ENCODE data around the gene SLC24A4.

The SLC24A4 gene

DNA sequence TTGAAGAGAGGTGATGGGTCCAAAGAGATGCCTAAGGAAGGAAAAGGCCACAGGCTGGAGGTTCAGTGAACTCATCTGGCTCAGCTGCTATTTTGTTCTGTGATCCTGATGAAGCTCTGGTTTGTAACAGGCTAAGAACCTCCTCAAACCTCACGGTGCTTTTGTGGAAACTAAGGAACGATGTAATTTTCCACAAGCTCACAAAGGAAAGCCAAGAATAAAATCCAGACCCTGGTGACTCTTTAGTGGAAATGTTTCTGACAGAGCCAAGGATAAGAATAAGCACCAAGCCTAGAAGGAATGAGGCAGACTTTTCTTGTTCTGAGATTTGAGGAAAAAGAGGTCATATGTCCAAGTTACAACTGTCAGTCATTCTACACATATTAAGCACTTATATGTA is 93.6 kb downstream of the SLC24A4 start:
- TF ChIP-seq, protein P1, sequence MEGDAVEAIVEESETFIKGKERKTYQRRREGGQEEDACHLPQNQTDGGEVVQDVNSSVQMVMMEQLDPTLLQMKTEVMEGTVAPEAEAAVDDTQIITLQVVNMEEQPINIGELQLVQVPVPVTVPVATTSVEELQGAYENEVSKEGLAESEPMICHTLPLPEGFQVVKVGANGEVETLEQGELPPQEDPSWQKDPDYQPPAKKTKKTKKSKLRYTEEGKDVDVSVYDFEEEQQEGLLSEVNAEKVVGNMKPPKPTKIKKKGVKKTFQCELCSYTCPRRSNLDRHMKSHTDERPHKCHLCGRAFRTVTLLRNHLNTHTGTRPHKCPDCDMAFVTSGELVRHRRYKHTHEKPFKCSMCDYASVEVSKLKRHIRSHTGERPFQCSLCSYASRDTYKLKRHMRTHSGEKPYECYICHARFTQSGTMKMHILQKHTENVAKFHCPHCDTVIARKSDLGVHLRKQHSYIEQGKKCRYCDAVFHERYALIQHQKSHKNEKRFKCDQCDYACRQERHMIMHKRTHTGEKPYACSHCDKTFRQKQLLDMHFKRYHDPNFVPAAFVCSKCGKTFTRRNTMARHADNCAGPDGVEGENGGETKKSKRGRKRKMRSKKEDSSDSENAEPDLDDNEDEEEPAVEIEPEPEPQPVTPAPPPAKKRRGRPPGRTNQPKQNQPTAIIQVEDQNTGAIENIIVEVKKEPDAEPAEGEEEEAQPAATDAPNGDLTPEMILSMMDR (IDR thresholded peaks at IDR 0.05; ENCODE audit: extremely low read depth, insufficient read depth, missing control alignments): no peak
- in situ Hi-C loops (cut with MboI; ENCODE audit: low pct_unique_long_range_greater_than_20kb, low sequenced_read_pairs, unreplicated experiment): no loop called here
- no peak for DNase-seq (ENCODE audit: low spot score)

DNA sequence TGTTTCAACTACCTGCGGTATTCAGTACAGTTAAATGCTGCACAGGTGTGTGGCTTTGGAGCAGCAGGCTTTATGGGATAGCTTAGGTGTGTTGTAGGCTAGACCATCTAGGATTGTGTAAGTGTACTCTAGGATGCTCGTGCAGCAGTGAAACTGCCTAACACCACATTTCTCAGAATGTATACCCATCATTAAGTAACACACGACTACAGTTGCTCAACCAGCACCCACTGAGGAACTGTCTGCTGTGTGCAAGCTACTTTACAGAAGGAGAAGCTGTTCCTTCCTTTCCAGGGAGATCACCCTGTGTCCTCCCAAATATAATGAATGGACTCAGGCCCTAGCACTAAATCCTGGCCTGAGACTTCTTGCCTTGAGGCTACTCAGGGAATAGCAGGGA is 94.8 kb downstream of the SLC24A4 start:
- TF ChIP-seq, protein P1 (IDR thresholded peaks at IDR 0.05; ENCODE audit: extremely low read depth, insufficient read depth, missing control alignments): no peak
- in situ Hi-C loops (cut with MboI; ENCODE audit: low pct_unique_long_range_greater_than_20kb, low sequenced_read_pairs, unreplicated experiment): no loop called here
- DNase-seq (ENCODE audit: low spot score): no peak

- TF ChIP-seq, protein P1 (IDR thresholded peaks at IDR 0.05; ENCODE audit: extremely low read depth, insufficient read depth, missing control alignments): no peak
- no peak for DNase-seq (ENCODE audit: low spot score)
- in situ Hi-C loops (cut with MboI; ENCODE audit: low pct_unique_long_range_greater_than_20kb, low sequenced_read_pairs, unreplicated experiment): no loop called here
These were observed 98.8 kb downstream of the SLC24A4 start for GRCh38 chr14:92421751-92422150.

- no peak for DNase-seq (ENCODE audit: low spot score)
- TF ChIP-seq, protein P1 (IDR thresholded peaks at IDR 0.05; ENCODE audit: extremely low read depth, insufficient read depth, missing control alignments): no peak
- in situ Hi-C loops (cut with MboI; ENCODE audit: low pct_unique_long_range_greater_than_20kb, low sequenced_read_pairs, unreplicated experiment): no loop called here
These were observed 102.1 kb downstream of the SLC24A4 start for GRCh38 chr14:92425101-92425500.

- TF ChIP-seq, protein P1 (IDR thresholded peaks at IDR 0.05; ENCODE audit: extremely low read depth, insufficient read depth, missing control alignments): no peak
- no peak for DNase-seq (ENCODE audit: low spot score)
- in situ Hi-C loops (cut with MboI; ENCODE audit: low pct_unique_long_range_greater_than_20kb, low sequenced_read_pairs, unreplicated experiment): no loop called here
These were observed 103.3 kb downstream of the SLC24A4 start for GRCh38 chr14:92426237-92426636.

GRCh38 chr14:92427096-92427495 is 104.1 kb downstream of the SLC24A4 start:
- TF ChIP-seq, protein P1 (IDR thresholded peaks at IDR 0.05; ENCODE audit: extremely low read depth, insufficient read depth, missing control alignments): no peak
- no peak for DNase-seq (ENCODE audit: low spot score)
- in situ Hi-C loops (cut with MboI; ENCODE audit: low pct_unique_long_range_greater_than_20kb, low sequenced_read_pairs, unreplicated experiment): no loop called here

GRCh38 chr14:92430686-92431085 is 107.7 kb downstream of the SLC24A4 start:
- no peak for DNase-seq (ENCODE audit: low spot score)
- TF ChIP-seq, protein P1 (IDR thresholded peaks at IDR 0.05; ENCODE audit: extremely low read depth, insufficient read depth, missing control alignments): no peak
- in situ Hi-C loops (cut with MboI; ENCODE audit: low pct_unique_long_range_greater_than_20kb, low sequenced_read_pairs, unreplicated experiment): no loop called here
